Activated naive CD8-positive, alpha-beta T cell (primary cell): ENCODE results near the gene KPTN.

ENCODE experiments used
- H3K27ac Mint-ChIP-seq: one replicate; pipeline ENCODE4 v1.8.0; 2021; ENCODE audit warnings: mixed read lengths
- H3K27me3 Mint-ChIP-seq: one replicate; pipeline ENCODE4 v1.8.0; 2021; ENCODE audit warnings: mixed read lengths
- H3K36me3 Mint-ChIP-seq: one replicate; pipeline ENCODE4 v1.8.0; 2021; ENCODE audit warnings: mixed read lengths
- H3K4me1 Mint-ChIP-seq: one replicate; pipeline ENCODE4 v1.8.0; 2021; ENCODE audit warnings: low read depth, mixed read lengths
- H3K4me3 Mint-ChIP-seq: one replicate; pipeline ENCODE4 v1.8.0; 2021; ENCODE audit warnings: mild to moderate bottlenecking, mixed read lengths
- H3K9me3 Mint-ChIP-seq: one replicate; pipeline ENCODE4 v1.8.0; 2021; ENCODE audit warnings: low read depth, mixed read lengths

KPTN gene

GRCh38 chr19:47483800-47484690 is at the start of gene KPTN:
Gene KPTN (minus strand): TSS chr19:47484219. CDS start chr19:47484160, 59 bp downstream.
- no peaks in the 10 kb centered on the region for H3K36me3 Mint-ChIP-seq
- H3K4me3 Mint-ChIP-seq, result peak within 1 kb of the TSS; percentile 99
- peaks cover 40% of the 10 kb centered on the region for H3K4me1 Mint-ChIP-seq
- peak within 1 kb of the TSS; percentile 99 for H3K27ac Mint-ChIP-seq
- H3K27me3 Mint-ChIP-seq, result no peaks in the 10 kb centered on the region
- no peaks in the 10 kb centered on the region for H3K9me3 Mint-ChIP-seq

- Mint-ChIP-seq H3K4me1 (no peaks in the 10 kb centered on the region), H3K27ac (no peak overlapping the region), H3K27me3 (no peaks in the 10 kb centered on the region), H3K4me3 (no peak overlapping the region), H3K9me3 (no peaks in the 10 kb centered on the region), H3K36me3 (no peaks in the 10 kb centered on the region)
Measured at GRCh38 chr19:47531640-47532387, 47.8 kb upstream of the KPTN start.

DNA sequence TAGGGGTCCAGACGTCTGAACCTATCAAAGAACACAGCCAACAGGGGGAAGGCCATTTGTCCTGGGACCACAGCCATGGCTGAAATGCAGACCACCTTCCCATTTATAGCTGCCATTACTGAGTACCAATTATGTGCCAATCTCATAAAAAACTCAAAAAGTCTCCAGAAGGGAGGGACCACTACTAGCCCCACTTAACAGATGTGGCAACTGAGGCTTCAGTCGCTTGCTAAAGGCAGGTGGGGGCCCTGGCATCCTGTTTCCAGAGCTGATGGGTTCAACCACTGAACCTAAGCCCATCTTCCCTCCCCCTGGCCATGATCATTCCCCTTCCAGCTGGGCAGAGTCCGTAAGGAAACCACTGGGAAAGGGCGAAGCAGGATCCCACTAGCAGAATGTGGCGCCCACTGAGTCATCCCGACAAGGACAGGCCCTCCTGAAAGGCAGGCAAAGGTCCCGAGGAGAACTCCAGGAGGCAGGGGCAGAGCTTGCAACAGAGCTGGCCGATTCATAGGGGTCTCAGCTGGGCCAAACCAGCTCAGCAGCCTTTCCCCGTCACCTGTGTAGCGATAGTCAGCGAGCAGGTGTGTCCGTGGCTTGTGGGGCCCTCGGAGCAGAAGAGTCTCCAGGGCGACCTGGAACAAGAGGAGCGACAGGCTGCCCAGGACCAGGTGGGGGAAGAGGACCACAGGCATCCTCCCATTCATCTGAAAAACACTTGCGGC is 45.2 kb upstream of the KPTN start:
- H3K27me3 Mint-ChIP-seq, result no peaks in the 10 kb centered on the region
- H3K4me1 Mint-ChIP-seq, result no peaks in the 10 kb centered on the region
- H3K27ac Mint-ChIP-seq, result no peak overlapping the region
- H3K4me3 Mint-ChIP-seq, result no peak overlapping the region
- H3K36me3 Mint-ChIP-seq, result no peaks in the 10 kb centered on the region
- no peaks in the 10 kb centered on the region for H3K9me3 Mint-ChIP-seq

GRCh38 chr19:47526798-47527197 is 42.8 kb upstream of the KPTN start:
- H3K4me1 Mint-ChIP-seq, result peaks cover 6% of the 10 kb centered on the region
- H3K27ac Mint-ChIP-seq, result no peak overlapping the region
- H3K27me3 Mint-ChIP-seq, result no peaks in the 10 kb centered on the region
- H3K9me3 Mint-ChIP-seq, result no peaks in the 10 kb centered on the region
- H3K36me3 Mint-ChIP-seq, result no peaks in the 10 kb centered on the region
- H3K4me3 Mint-ChIP-seq, result no peak overlapping the region

- H3K36me3 Mint-ChIP-seq, result no peaks in the 10 kb centered on the region
- no peaks in the 10 kb centered on the region for H3K9me3 Mint-ChIP-seq
- no peaks in the 10 kb centered on the region for H3K27me3 Mint-ChIP-seq
- no peak overlapping the region for H3K4me3 Mint-ChIP-seq
- no peak overlapping the region for H3K27ac Mint-ChIP-seq
- H3K4me1 Mint-ChIP-seq, result peaks cover 29% of the 10 kb centered on the region
Measured at GRCh38 chr19:47523473-47523872, 39.5 kb upstream of the KPTN start.

- no peaks in the 10 kb centered on the region for H3K27me3 Mint-ChIP-seq
- H3K4me3 Mint-ChIP-seq, result no peak overlapping the region
- peaks cover 45% of the 10 kb centered on the region for H3K4me1 Mint-ChIP-seq
- no peaks in the 10 kb centered on the region for H3K36me3 Mint-ChIP-seq
- no peak overlapping the region for H3K27ac Mint-ChIP-seq
- no peaks in the 10 kb centered on the region for H3K9me3 Mint-ChIP-seq
Measured at GRCh38 chr19:47521473-47522180, 37.6 kb upstream of the KPTN start.

DNA sequence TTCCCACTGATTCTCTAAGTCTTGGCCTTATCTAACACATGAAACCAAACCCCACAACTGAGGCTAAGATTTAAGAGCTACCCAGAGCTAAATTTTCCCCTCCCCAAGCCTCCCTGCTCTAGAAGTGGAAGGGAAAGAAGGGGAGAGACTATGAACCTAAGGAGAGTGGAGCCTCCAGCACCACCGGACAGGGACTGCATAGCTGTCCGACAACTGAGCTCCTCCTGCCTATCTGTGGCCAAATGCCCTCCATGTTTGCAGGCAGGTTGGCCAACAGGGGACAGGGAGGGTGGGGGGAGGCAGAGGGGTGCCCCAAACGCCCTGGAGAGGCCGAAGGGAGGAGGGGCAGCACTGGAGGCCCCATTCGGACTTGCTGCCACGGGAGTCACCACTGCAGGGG is 36.8 kb upstream of the KPTN start:
- H3K36me3 Mint-ChIP-seq, result no peaks in the 10 kb centered on the region
- no peaks in the 10 kb centered on the region for H3K9me3 Mint-ChIP-seq
- H3K27ac Mint-ChIP-seq, result no peak overlapping the region
- H3K27me3 Mint-ChIP-seq, result no peaks in the 10 kb centered on the region
- H3K4me1 Mint-ChIP-seq, result peaks cover 53% of the 10 kb centered on the region
- no peak overlapping the region for H3K4me3 Mint-ChIP-seq

DNA sequence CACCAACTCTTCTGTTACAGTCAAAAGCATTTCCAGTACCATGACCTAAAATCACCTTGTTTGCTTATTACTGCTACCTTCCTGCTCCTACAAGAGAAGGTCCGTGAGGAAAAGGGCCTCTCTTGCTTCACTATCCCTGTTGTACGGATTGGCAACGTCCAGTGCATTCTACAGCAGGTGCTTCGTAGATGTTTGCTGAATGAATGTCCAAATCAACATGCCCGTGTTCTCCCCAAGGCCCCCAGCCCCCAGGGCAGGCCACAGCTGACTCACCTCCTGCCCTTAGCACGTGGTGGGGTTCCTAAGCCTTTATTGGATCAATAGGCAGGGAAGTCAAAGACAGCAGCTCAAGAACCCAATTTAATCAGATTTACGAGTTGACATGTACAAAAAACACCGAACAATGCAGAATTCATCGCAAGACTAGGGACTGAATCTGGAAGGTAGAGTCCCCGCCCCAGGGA is 36.4 kb upstream of the KPTN start:
- Mint-ChIP-seq H3K27me3 (no peaks in the 10 kb centered on the region), H3K9me3 (no peaks in the 10 kb centered on the region), H3K36me3 (no peaks in the 10 kb centered on the region), H3K4me3 (no peak overlapping the region), H3K4me1 (peaks cover 58% of the 10 kb centered on the region), H3K27ac (no peak overlapping the region)

DNA sequence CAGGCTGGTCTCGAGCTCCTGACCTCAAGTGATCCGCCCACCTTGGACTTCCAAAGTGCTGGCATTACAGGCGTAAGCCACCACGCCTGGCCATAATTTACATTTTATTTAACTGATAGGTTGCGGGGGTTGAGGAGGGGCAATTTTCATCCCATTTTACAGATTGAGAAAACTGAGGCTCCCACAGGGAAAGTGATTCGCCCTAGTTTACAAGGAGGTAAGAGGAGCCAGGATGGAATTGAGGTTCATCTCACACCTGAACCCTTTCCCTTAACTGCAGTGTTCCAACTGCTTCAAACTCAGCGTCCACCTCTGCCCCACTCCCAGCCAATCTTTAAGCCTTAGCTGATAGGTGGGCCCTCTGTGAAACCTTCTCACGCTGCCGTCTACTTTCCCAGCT is 34.8 kb upstream of the KPTN start:
- Mint-ChIP-seq H3K4me3 (no peak overlapping the region), H3K9me3 (no peaks in the 10 kb centered on the region), H3K27ac (no peak overlapping the region), H3K4me1 (peaks cover 67% of the 10 kb centered on the region), H3K27me3 (no peaks in the 10 kb centered on the region), H3K36me3 (no peaks in the 10 kb centered on the region)

DNA sequence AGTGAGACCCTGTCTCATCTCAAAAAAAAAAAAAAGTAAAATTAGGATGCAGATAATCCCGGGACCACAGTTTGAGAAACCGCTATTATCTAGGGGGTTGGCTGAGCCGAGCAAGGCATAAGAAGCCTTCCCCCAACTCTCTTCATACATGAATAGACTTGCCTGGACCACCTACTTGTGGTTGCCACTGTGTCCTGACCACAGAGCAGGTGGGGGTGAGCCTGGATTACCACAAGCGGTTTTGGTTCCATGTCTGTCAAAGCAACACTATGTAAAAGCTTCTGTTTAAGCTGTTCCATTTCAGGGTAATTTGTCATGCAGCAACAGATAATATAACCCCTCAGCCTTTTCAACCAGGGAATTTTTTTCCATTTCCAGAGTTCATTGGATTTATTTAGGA is 34.1 kb upstream of the KPTN start:
- no peaks in the 10 kb centered on the region for H3K27me3 Mint-ChIP-seq
- no peaks in the 10 kb centered on the region for H3K9me3 Mint-ChIP-seq
- H3K36me3 Mint-ChIP-seq, result no peaks in the 10 kb centered on the region
- peaks cover 74% of the 10 kb centered on the region for H3K4me1 Mint-ChIP-seq
- peak overlapping the region; percentile 74 for H3K27ac Mint-ChIP-seq
- peak overlapping the region; percentile 30 for H3K4me3 Mint-ChIP-seq

DNA sequence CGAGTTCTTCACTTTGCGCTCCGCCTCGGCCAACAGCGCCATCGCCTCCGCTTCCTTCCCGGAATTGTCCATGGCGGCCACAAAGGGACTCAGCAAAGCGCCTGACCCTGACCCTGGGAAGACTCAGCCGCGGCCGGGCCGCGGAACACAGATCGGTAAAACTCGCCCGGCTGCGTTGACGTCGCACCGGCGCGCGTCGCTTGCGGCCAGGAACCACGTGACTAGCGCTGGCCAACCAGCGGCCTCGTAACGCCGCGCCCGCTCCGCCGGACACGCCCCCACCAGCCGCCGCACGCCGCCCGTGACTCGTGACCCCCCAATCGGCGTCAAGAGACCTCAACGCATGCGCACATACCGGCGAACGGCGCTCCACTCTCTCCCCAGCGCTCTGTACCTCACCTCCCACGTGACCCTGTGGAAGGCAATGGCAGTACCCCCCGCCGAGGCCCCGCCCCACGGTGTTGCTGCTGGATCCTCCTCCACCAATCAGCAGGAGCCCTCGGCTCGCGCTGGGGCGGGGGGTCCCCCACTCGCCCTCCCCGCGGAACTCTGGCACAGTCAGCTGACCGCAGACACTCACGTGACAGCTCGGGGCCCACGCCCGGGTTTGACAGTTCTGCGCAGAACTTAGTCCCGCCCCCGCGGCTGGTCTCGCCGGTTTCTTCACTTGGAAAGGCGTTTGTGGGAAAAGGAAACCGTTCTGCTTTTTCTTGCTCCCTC is 31.0 kb upstream of the KPTN start, which contains the start of gene NAPA:
Gene NAPA (minus strand): TSS at position 195 of the 720 bp plus-strand sequence. CDS start 123 bp downstream, at position 72.
- Mint-ChIP-seq H3K27ac (peak within 1 kb of the TSS; percentile 96), H3K36me3 (no peaks in the 10 kb centered on the region), H3K4me3 (peak within 1 kb of the TSS; percentile 97), H3K27me3 (no peaks in the 10 kb centered on the region), H3K4me1 (peaks cover 84% of the 10 kb centered on the region), H3K9me3 (no peaks in the 10 kb centered on the region)

GRCh38 chr19:47514151-47514868 is 30.3 kb upstream of the KPTN start:
- Mint-ChIP-seq H3K27ac (peak overlapping the region; percentile 96), H3K27me3 (no peaks in the 10 kb centered on the region), H3K4me3 (peak overlapping the region; percentile 97), H3K9me3 (no peaks in the 10 kb centered on the region), H3K4me1 (peaks cover 84% of the 10 kb centered on the region), H3K36me3 (no peaks in the 10 kb centered on the region)

DNA sequence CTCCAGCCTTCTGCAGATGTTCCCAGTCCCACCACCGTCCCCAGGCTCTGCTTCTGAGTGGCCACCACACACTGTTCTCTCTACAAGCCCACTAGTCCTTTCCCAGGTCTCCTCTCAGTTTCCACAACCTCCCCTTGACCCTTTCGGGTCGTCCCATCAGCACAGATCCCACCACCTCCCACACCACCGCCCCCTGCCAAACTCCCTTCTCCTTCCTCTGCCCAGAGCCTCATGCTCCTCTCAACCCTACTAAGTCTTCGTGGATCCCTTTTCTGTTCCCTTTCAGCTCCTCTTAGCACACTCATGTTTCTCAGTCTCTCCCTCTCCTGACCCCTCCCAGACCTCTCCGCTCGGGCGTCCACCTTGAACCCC is 28.9 kb upstream of the KPTN start:
- H3K27me3 Mint-ChIP-seq, result no peaks in the 10 kb centered on the region
- H3K4me3 Mint-ChIP-seq, result peak overlapping the region; percentile 97
- no peaks in the 10 kb centered on the region for H3K9me3 Mint-ChIP-seq
- H3K36me3 Mint-ChIP-seq, result no peaks in the 10 kb centered on the region
- peaks cover 75% of the 10 kb centered on the region for H3K4me1 Mint-ChIP-seq
- peak overlapping the region; percentile 96 for H3K27ac Mint-ChIP-seq
